Glutamatergic neuron (in vitro differentiated cells): Measurements from ENCODE around the gene ST6GALNAC5. TPM values are rescaled to one million over a fixed set of nuclear protein-coding genes. Genes with fewer than 3 reads are reported as not detected.

ENCODE experiments used
- DNase-seq: peaks from one replicate; pipeline ENCODE4 v3.0.0; 2022
- H3K27ac Mint-ChIP-seq: one replicate; pipeline ENCODE4 v1.8.0; 2020; ENCODE audit warnings: mild to moderate bottlenecking, mixed read lengths, inconsistent platforms; ENCODE audit not compliant: unreplicated experiment
- H3K27me3 Mint-ChIP-seq: one replicate; pipeline ENCODE4 v1.8.0; 2020; ENCODE audit warnings: mild to moderate bottlenecking, moderate library complexity, mixed read lengths, inconsistent platforms; ENCODE audit not compliant: unreplicated experiment
- H3K36me3 Mint-ChIP-seq: one replicate; pipeline ENCODE4 v1.8.0; 2020; ENCODE audit warnings: mild to moderate bottlenecking, mixed read lengths, inconsistent platforms; ENCODE audit not compliant: unreplicated experiment
- H3K4me1 Mint-ChIP-seq: one replicate; pipeline ENCODE4 v1.8.0; 2020; ENCODE audit warnings: mild to moderate bottlenecking, low read depth, mixed read lengths, inconsistent platforms; ENCODE audit not compliant: unreplicated experiment
- H3K4me3 Mint-ChIP-seq: one replicate; pipeline ENCODE4 v1.8.0; 2020; ENCODE audit warnings: mild to moderate bottlenecking, mixed read lengths, inconsistent platforms; ENCODE audit not compliant: unreplicated experiment
- H3K9me3 Mint-ChIP-seq: one replicate; pipeline ENCODE4 v1.8.0; 2020; ENCODE audit warnings: mild to moderate bottlenecking, moderate library complexity, mixed read lengths, inconsistent platforms; ENCODE audit not compliant: unreplicated experiment
- CTCF ChIP-seq: fragments of 200-600 bp; sonication (generic); IDR thresholded peaks from one replicate; pipeline ENCODE4 v1.5.0; 2021; ENCODE audit not compliant: partially characterized antibody, unreplicated experiment
- total RNA-seq: library from RNA; stranded (reverse); fragmentation: NEBNext Ultra II Directional; extraction: Animal tissue kit (Norgen Biotek cat#: 25700); gene quantifications from one replicate; pipeline ENCODE4 v1.2.1, GENCODE V29; 2021; ENCODE audit not compliant: unreplicated experiment

Gene ST6GALNAC5
- total RNA-seq, 1 donor from 2014 or later, result 141 TPM

- no peak for DNase-seq
- peaks cover 10% of the 10 kb centered on the region for H3K9me3 Mint-ChIP-seq
- no peak for TF ChIP-seq CTCF
- H3K27me3 Mint-ChIP-seq, result peaks cover 2% of the 10 kb centered on the region
- H3K36me3 Mint-ChIP-seq, result peaks cover 2% of the 10 kb centered on the region
- H3K27ac Mint-ChIP-seq, result no peak overlapping the region
- no peak overlapping the region for H3K4me3 Mint-ChIP-seq
- peaks cover 7% of the 10 kb centered on the region for H3K4me1 Mint-ChIP-seq
These were observed 122.7 kb downstream of the ST6GALNAC5 start for GRCh38 chr1:76989976-76990375.

GRCh38 chr1:76993036-76993435, 125.8 kb downstream of the ST6GALNAC5 start:
- Mint-ChIP-seq H3K27ac (peak overlapping the region; percentile 49), H3K27me3 (no peaks in the 10 kb centered on the region), H3K36me3 (no peaks in the 10 kb centered on the region), H3K4me1 (peaks cover 11% of the 10 kb centered on the region), H3K4me3 (peak overlapping the region; percentile 8), H3K9me3 (no peaks in the 10 kb centered on the region)
- no peak for TF ChIP-seq CTCF
- DNase-seq, result no peak

- H3K4me3 Mint-ChIP-seq, result no peak overlapping the region
- no peaks in the 10 kb centered on the region for H3K36me3 Mint-ChIP-seq
- H3K27ac Mint-ChIP-seq, result no peak overlapping the region
- DNase-seq, result no peak
- peaks cover 4% of the 10 kb centered on the region for H3K4me1 Mint-ChIP-seq
- H3K9me3 Mint-ChIP-seq, result no peaks in the 10 kb centered on the region
- no peak for TF ChIP-seq CTCF
- H3K27me3 Mint-ChIP-seq, result no peaks in the 10 kb centered on the region
These were observed 131.4 kb downstream of the ST6GALNAC5 start for GRCh38 chr1:76998582-76999223.

GRCh38 chr1:77007675-77008074, 140.4 kb downstream of the ST6GALNAC5 start:
- DNase-seq, result no peak
- peaks cover 10% of the 10 kb centered on the region for H3K9me3 Mint-ChIP-seq
- H3K36me3 Mint-ChIP-seq, result peaks cover 4% of the 10 kb centered on the region
- H3K27me3 Mint-ChIP-seq, result no peaks in the 10 kb centered on the region
- H3K4me1 Mint-ChIP-seq, result peaks cover 34% of the 10 kb centered on the region
- no peak overlapping the region for H3K27ac Mint-ChIP-seq
- TF ChIP-seq CTCF, result no peak
- no peak overlapping the region for H3K4me3 Mint-ChIP-seq

GRCh38 chr1:77010937-77011336, 143.7 kb downstream of the ST6GALNAC5 start:
- Mint-ChIP-seq H3K4me3 (peak overlapping the region; percentile 69), H3K9me3 (peaks cover 21% of the 10 kb centered on the region), H3K4me1 (peaks cover 63% of the 10 kb centered on the region), H3K27ac (peak overlapping the region; percentile 96), H3K36me3 (no peaks in the 10 kb centered on the region), H3K27me3 (peaks cover 10% of the 10 kb centered on the region)
- DNase-seq, result no peak
- TF ChIP-seq CTCF, result no peak
